NT2/D1 (cell line): Measurements from ENCODE around the gene CACNG4.

Source experiments
- SUZ12 ChIP-seq: IDR thresholded peaks from 2 replicates; pipeline ENCODE4 v1.6.1; 2011; ENCODE audit not compliant: insufficient read length, insufficient read depth; ENCODE audit errors: extremely low read depth
- YY1 ChIP-seq: IDR thresholded peaks from 2 replicates; pipeline ENCODE4 v1.6.1; 2011; ENCODE audit not compliant: insufficient read length, insufficient read depth
- ZNF274 ChIP-seq: IDR thresholded peaks from 2 replicates; pipeline ENCODE4 v1.6.1; 2011; ENCODE audit warnings: mild to moderate bottlenecking, low read depth, low read length

GRCh38 chr17:67011527-67012175, 47.1 kb downstream of the CACNG4 start:
- TF ChIP-seq ZNF274 (no peak), YY1 (no peak), SUZ12 (no peak)
